Activated CD4-positive, alpha-beta memory T cell treated with anti-CD3 and anti-CD28 coated beads, Interleukin-2, amount 10 ng/mL, durations not matched to agents 7 days and 5 days (primary cell): Measurements from ENCODE around the gene C1orf56. TPM values are rescaled to one million over a fixed set of nuclear protein-coding genes. Genes with fewer than 3 reads are reported as not detected.

ENCODE experiments used
- CTCF ChIA-PET: fragments of 350-600 bp; sonication (Branson Sonifier 250); formaldehyde crosslinking; loops from one replicate; lab custom pipeline; 2021; ENCODE audit warnings: antibody characterized with exemption, inconsistent platforms; lab: Charles Lee
- POLR2A ChIA-PET: fragments of 350-600 bp; sonication (Branson Sonifier 250); formaldehyde crosslinking; loops from one replicate; lab custom pipeline; 2021; ENCODE audit warnings: antibody characterized with exemption; lab: Charles Lee
- DNase-seq: peaks from one replicate; pipeline ENCODE4 v3.0.0-alpha.2; 2020
- H3K27ac Mint-ChIP-seq: one replicate; pipeline ENCODE4 v1.8.0; 2021; ENCODE audit warnings: mild to moderate bottlenecking, mixed read lengths
- H3K27me3 Mint-ChIP-seq: one replicate; pipeline ENCODE4 v1.8.0; 2021; ENCODE audit warnings: mixed read lengths
- H3K36me3 Mint-ChIP-seq: one replicate; pipeline ENCODE4 v1.8.0; 2021; ENCODE audit warnings: low read depth, mixed read lengths
- H3K4me1 Mint-ChIP-seq: one replicate; pipeline ENCODE4 v1.8.0; 2021; ENCODE audit warnings: mixed read lengths
- H3K4me3 Mint-ChIP-seq: one replicate; pipeline ENCODE4 v1.8.0; 2021; ENCODE audit warnings: mild to moderate bottlenecking, mixed read lengths
- H3K9me3 Mint-ChIP-seq: one replicate; pipeline ENCODE4 v1.8.0; 2021; ENCODE audit warnings: mixed read lengths
- total RNA-seq, 2 experiments: library from RNA; stranded (reverse); gene quantifications; one replicate each; pipeline ENCODE4 v1.2.3, GENCODE V29; 2021

The C1orf56 gene, protein sequence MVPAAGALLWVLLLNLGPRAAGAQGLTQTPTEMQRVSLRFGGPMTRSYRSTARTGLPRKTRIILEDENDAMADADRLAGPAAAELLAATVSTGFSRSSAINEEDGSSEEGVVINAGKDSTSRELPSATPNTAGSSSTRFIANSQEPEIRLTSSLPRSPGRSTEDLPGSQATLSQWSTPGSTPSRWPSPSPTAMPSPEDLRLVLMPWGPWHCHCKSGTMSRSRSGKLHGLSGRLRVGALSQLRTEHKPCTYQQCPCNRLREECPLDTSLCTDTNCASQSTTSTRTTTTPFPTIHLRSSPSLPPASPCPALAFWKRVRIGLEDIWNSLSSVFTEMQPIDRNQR
- 1 to 10 TPM; 1.2 to 1.7 TPM for total RNA-seq

DNA sequence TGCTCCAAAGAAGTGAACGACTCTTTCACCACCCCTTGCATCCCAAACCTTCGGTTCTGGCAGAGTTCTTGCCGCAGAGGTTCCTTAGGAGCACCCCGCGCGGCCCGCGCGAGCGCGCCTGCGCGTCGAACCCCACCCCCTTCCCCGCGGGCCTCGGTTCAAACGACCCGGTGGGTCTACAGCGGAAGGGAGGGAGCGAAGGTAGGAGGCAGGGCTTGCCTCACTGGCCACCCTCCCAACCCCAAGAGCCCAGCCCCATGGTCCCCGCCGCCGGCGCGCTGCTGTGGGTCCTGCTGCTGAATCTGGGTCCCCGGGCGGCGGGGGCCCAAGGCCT, at the start of gene C1orf56:
Gene C1orf56 (plus strand): TSS at position 161 of the 334 bp plus-strand sequence. CDS start 97 bp downstream, at position 258.
- peaks cover 26% of the 10 kb centered on the region for H3K36me3 Mint-ChIP-seq
- ChIA-PET CTCF (interaction anchor here (0.7 to 3.9 kb wide), 11 partner anchors 9 to 109 kb away, joined by 3 to 48 read pairs (median 3); partner anchors contain the start of genes CDC42SE1, MLLT11 and TNFAIP8L2), POLR2A (interaction anchor here (0.8 to 7.7 kb wide), 14 partner anchors 10 to 234 kb away, joined by 3 to 148 read pairs (median 4); partner anchors contain the start of genes BNIPL, CDC42SE1, GABPB2 and MINDY1)
- peak within 1 kb of the TSS; percentile 79 for H3K27ac Mint-ChIP-seq
- peak; percentile 53 for DNase-seq
- peaks cover 61% of the 10 kb centered on the region for H3K4me1 Mint-ChIP-seq
- peak within 1 kb of the TSS; percentile 82 for H3K4me3 Mint-ChIP-seq
- no peaks in the 10 kb centered on the region for H3K27me3 Mint-ChIP-seq
- no peaks in the 10 kb centered on the region for H3K9me3 Mint-ChIP-seq

DNA sequence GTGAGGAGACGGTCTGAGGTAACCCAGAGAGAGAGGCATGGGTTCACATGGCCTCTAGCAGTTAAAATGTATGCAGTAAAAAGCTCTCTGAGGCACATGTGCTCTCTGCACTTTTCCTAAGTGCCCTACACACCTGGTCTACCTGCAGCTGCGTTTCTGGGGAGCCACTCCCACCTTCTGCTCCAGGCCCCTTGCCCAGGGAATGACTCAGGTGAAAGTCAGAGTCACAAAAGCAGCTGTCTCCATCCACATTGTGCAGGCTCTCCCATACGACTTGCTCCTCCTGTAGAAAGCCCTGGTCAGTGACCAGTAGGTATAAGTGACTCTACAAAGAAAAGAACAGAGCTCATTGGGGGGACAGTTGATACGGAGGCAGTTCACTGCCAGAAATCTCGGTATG, 49.6 kb upstream of the C1orf56 start:
- H3K4me1 Mint-ChIP-seq = peaks cover 16% of the 10 kb centered on the region

DNA sequence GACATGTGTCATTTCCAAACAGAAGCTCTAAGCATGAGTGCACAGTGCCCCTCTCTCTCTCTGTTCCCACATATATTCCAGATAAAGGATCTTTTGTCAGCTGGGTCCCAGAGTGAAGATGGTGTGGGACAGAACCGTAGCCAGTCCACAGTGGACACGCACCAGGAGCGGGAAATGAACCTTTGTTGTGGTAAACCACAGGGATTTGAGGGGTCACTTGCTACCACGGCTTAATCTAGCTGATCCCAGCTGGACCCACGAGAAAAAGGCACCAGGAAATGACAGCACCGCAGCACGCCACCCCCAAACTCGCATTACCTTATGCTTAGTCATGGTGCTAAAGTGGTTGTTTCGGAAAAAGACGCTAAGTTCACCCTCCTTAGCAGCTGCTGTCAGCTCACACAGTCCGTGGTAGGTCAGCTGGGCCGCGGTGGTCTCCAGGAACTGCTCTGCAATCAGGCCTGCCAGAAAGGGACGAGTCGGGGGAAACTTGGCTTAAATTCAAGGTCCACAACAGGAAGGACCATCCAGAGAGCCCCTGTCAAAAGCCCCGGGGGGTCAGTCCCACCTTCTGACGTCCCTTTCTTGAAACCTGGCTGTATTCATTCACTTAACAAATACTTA, 48.4 kb upstream of the C1orf56 start:
- ChIA-PET CTCF (interaction anchor here (0.7 to 7.7 kb wide), 2 partner anchors 18 to 25 kb away, joined by 3 to 94 read pairs; partner anchors contain the start of gene ANXA9), POLR2A (interaction anchor here (1.1 to 1.8 kb wide), 3 partner anchors 21 to 40 kb away, joined by 3 to 4 read pairs (median 3); partner anchors contain the start of gene CERS2)
- Mint-ChIP-seq H3K27me3 (no peaks in the 10 kb centered on the region), H3K4me1 (peaks cover 28% of the 10 kb centered on the region), H3K36me3 (peaks cover 34% of the 10 kb centered on the region), H3K27ac (no peak overlapping the region), H3K9me3 (no peaks in the 10 kb centered on the region), H3K4me3 (no peak overlapping the region)
- DNase-seq = no peak

More for the DNA sequence above, 49.6 kb upstream of the C1orf56 start:
- ChIA-PET POLR2A (interaction anchor here (2.5 kb wide), 1 partner anchor 9 kb away, joined by 14 read pairs; the partner anchor contains the start of gene MINDY1), CTCF (interaction anchor here (0.6 to 7.7 kb wide), 3 partner anchors 8 to 742 kb away, joined by 3 to 94 read pairs (median 56); partner anchors contain the start of genes ANXA9 and MINDY1)
- DNase-seq = no peak
- no peak overlapping the region for H3K4me3 Mint-ChIP-seq
- no peaks in the 10 kb centered on the region for H3K9me3 Mint-ChIP-seq
- peaks cover 34% of the 10 kb centered on the region for H3K36me3 Mint-ChIP-seq
- H3K27me3 Mint-ChIP-seq = no peaks in the 10 kb centered on the region
- H3K27ac Mint-ChIP-seq = no peak overlapping the region

DNA sequence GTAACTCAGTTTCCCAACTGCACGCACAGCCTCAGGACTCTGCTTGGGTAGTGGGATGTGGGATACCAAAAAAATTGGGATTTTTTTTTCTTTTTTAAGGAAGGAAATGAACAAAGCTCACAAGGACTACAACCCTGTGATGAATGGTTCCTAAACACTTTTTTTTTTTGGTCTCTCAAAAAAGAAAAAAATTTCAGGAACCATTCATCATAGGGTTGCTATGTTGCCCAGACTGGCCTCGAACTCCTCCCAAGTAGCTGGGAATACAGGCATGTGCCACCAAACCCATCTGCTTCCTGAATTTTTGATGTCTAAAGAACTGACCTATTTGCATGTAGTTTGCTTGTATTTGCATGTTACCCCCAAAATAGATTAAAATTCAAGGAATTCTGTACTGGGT, 47.6 kb upstream of the C1orf56 start:
- Mint-ChIP-seq H3K4me1 (peaks cover 34% of the 10 kb centered on the region), H3K4me3 (no peak overlapping the region), H3K36me3 (peaks cover 34% of the 10 kb centered on the region), H3K9me3 (no peaks in the 10 kb centered on the region), H3K27me3 (no peaks in the 10 kb centered on the region), H3K27ac (no peak overlapping the region)
- POLR2A ChIA-PET = interaction anchor here (1.1 to 1.8 kb wide), 3 partner anchors 22 to 41 kb away, joined by 3 to 4 read pairs (median 3); partner anchors contain the start of gene CERS2
- DNase-seq = no peak
- CTCF ChIA-PET = interaction anchor here (0.6 to 7.7 kb wide), 3 partner anchors 18 to 156 kb away, joined by 3 to 94 read pairs (median 5); partner anchors contain the start of gene ANXA9

DNA sequence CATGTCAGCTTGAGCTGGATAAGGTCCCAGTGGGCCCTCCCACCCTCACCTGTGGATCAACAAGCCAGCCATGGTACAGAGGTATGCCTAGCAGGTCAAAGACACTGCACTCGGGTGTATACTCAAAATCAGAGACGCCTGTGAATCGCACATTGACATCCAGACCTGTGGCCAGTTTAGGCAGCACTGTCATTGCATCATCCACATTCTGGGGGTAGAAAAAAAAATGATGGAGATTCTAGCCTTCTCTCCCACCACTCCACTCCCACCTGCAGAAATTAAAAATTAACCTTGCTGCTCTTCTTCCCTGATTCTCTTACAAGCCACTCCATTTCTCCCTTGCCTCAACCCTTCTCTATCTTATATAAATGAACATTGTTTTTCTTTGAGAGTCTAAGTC, 47.1 kb upstream of the C1orf56 start:
- DNase-seq = no peak
- ChIA-PET POLR2A (interaction anchor here (1.2 to 1.9 kb wide), 4 partner anchors 12 to 41 kb away, joined by 3 to 6 read pairs (median 4); no protein-coding TSS in a partner anchor), CTCF (interaction anchor here (0.6 to 7.7 kb wide), 4 partner anchors 19 to 155 kb away, joined by 3 to 94 read pairs (median 4); partner anchors contain the start of gene ANXA9)
- peaks cover 34% of the 10 kb centered on the region for H3K36me3 Mint-ChIP-seq
- H3K27me3 Mint-ChIP-seq = no peaks in the 10 kb centered on the region
- H3K27ac Mint-ChIP-seq = no peak overlapping the region
- H3K4me3 Mint-ChIP-seq = no peak overlapping the region
- no peaks in the 10 kb centered on the region for H3K9me3 Mint-ChIP-seq
- peaks cover 35% of the 10 kb centered on the region for H3K4me1 Mint-ChIP-seq

DNA sequence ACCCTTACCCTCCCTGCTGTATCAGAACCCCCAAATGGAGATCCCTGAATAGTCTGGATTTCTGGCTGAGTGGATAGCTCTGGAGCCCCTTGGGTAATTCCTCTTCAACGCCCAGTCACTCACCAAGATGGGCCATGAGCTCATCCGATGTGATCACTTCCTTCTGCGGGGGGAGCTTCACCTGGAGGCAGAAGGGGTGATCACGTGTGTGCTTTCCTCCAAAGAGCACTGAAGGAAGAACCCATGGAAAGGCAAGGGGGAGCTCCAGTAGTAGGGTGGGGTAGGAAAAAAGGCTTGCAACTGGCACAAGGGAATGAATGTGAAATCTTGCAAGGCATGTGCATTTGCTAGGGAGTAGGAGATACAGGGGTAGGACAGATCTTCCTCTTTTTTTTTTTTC, 45.9 kb upstream of the C1orf56 start:
- DNase-seq = no peak
- ChIA-PET POLR2A (interaction anchor here (1.2 to 1.9 kb wide), 3 partner anchors 13 to 155 kb away, joined by 4 to 6 read pairs (median 5); partner anchors contain the start of gene TNFAIP8L2), CTCF (interaction anchor here (0.9 to 1.3 kb wide), 3 partner anchors 23 to 54 kb away, joined by 3 read pairs; no protein-coding TSS in a partner anchor)
- peaks cover 34% of the 10 kb centered on the region for H3K36me3 Mint-ChIP-seq
- H3K4me3 Mint-ChIP-seq = no peak overlapping the region
- no peaks in the 10 kb centered on the region for H3K27me3 Mint-ChIP-seq
- no peaks in the 10 kb centered on the region for H3K9me3 Mint-ChIP-seq
- H3K4me1 Mint-ChIP-seq = peaks cover 43% of the 10 kb centered on the region
- no peak overlapping the region for H3K27ac Mint-ChIP-seq

DNA sequence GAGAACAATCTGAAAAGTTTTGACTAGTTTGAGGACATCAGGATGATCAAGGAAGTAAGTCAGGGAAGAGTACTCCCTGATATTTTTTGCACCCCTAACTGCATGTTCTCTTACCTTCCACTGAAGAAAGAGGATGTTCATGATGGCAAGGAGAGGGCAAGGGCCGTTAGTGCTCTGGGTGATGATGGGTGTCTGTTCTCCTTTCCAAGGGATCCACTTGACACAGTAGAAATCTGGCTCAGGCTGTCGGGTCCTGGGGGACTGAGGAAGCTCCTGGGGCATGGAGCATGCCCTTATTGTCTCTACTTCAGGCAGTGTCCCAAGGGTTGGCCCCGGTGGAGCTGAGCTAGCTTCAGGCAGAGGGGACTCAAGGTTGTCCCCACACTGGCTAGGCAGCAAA, 45.5 kb upstream of the C1orf56 start:
- Mint-ChIP-seq H3K4me1 (peaks cover 47% of the 10 kb centered on the region), H3K27ac (no peak overlapping the region), H3K36me3 (peaks cover 32% of the 10 kb centered on the region), H3K9me3 (no peaks in the 10 kb centered on the region), H3K27me3 (no peaks in the 10 kb centered on the region), H3K4me3 (no peak overlapping the region)
- no peak for DNase-seq
- CTCF ChIA-PET = interaction anchor here (0.6 to 0.9 kb wide), 2 partner anchors 54 to 69 kb away, joined by 3 read pairs; no protein-coding TSS in a partner anchor
- POLR2A ChIA-PET = interaction anchor here (1.4 to 1.9 kb wide), 3 partner anchors 28 to 279 kb away, joined by 4 to 6 read pairs (median 5); partner anchors contain the start of gene TNFAIP8L2

DNA sequence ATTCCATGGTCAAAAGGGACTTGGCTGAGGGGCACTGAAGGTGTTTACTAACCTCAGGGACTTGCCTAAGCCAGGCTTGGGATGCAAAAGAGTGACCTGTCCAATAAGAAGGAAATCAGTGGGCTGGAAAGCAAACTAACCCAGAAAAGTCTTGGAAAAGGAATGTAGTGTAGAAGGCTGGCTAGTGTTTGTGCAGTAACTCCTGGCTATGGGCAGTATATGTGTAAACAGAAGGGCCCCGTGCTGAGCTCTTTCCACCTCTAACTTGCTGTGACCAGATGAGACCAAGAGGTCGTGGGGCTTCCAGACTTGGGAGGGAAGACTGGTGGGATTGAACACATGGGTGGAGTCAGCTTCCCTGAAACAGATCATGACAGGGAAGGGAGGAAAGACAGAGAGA, 44.9 kb upstream of the C1orf56 start:
- no peaks in the 10 kb centered on the region for H3K9me3 Mint-ChIP-seq
- POLR2A ChIA-PET = interaction anchor here (1.0 to 1.4 kb wide), 3 partner anchors 54 to 279 kb away, joined by 3 to 5 read pairs (median 4); partner anchors contain the start of gene TNFAIP8L2

DNA sequence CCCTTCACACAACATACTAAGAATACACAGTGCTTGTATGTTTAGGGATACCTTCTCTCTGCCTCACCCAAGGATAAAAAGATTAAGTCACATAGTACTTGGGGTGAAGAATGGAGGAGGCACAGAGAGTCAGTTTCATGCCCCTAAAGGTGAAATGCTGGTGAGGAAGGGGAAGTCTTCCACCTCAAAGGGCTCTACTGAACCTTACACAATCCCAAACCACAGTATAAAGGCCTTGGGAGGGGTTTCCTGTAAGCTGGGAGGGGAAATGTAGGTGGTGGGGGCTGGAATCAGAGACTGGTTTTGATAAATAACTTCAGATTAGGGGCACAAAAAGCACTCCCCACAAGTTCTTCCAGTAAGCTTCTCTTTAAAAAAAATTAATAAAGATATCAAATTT, 44.4 kb upstream of the C1orf56 start:
- Mint-ChIP-seq H3K27me3 (no peaks in the 10 kb centered on the region), H3K9me3 (no peaks in the 10 kb centered on the region), H3K27ac (peak overlapping the region; percentile 51), H3K4me3 (peak overlapping the region; percentile 29), H3K36me3 (peaks cover 29% of the 10 kb centered on the region), H3K4me1 (peaks cover 59% of the 10 kb centered on the region)
- ChIA-PET CTCF (interaction anchor here (0.8 to 1.6 kb wide), 4 partner anchors 21 to 442 kb away, joined by 3 read pairs; partner anchors contain the start of gene C1orf56), POLR2A (interaction anchor here (0.9 to 1.4 kb wide), 4 partner anchors 53 to 278 kb away, joined by 3 to 5 read pairs (median 4); partner anchors contain the start of genes GABPB2 and TNFAIP8L2)
- DNase-seq = no peak

More for the DNA sequence above, 44.9 kb upstream of the C1orf56 start:
- Mint-ChIP-seq H3K4me3 (peak overlapping the region; percentile 29), H3K27ac (peak overlapping the region; percentile 51), H3K36me3 (peaks cover 29% of the 10 kb centered on the region), H3K27me3 (no peaks in the 10 kb centered on the region), H3K4me1 (peaks cover 53% of the 10 kb centered on the region)
- CTCF ChIA-PET = interaction anchor here (0.6 to 0.9 kb wide), 3 partner anchors 53 to 442 kb away, joined by 3 read pairs; no protein-coding TSS in a partner anchor
- DNase-seq = no peak

DNA sequence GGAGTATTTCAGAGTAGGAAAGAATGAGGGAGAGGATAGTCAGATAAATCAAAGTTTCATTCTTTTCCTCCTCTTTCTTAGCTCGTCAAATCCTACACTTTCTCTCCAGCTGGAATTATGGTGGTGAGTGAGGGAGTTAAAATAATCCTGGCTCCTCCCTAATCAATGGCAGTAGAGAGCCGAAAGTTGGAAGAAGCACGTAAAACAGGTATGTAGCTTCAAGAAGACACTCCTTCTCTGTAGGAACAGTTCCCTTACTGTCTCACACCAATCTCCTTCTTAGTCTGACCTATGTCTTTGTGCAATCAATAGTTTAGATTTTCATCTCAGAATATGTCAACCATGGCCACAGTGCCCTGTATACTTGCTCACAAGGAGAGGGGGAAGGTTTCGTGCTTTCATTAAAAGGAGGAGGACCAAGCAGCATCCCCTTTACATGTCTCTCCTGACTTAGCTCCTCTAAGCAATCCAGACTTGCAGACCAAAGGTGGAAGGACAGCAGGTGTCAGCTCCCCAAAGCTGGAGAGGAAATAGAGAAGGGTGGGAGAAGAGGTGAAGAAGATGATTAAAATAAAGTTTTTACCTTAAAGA, 41.7 kb upstream of the C1orf56 start:
- Mint-ChIP-seq H3K4me1 (peaks cover 77% of the 10 kb centered on the region), H3K36me3 (peaks cover 19% of the 10 kb centered on the region), H3K27ac (peak overlapping the region; percentile 83), H3K9me3 (no peaks in the 10 kb centered on the region), H3K27me3 (no peaks in the 10 kb centered on the region), H3K4me3 (peak overlapping the region; percentile 93)
- ChIA-PET POLR2A (interaction anchor here (0.6 to 3.4 kb wide), 24 partner anchors 9 to 737 kb away, joined by 3 to 35 read pairs (median 5); partner anchors contain the start of genes CDC42SE1, CERS2, ENSA and LYSMD1), CTCF (interaction anchor here (0.5 to 3.0 kb wide), 19 partner anchors 9 to 444 kb away, joined by 3 to 56 read pairs (median 3); partner anchors contain the start of gene ANXA9)
- no peak for DNase-seq

DNA sequence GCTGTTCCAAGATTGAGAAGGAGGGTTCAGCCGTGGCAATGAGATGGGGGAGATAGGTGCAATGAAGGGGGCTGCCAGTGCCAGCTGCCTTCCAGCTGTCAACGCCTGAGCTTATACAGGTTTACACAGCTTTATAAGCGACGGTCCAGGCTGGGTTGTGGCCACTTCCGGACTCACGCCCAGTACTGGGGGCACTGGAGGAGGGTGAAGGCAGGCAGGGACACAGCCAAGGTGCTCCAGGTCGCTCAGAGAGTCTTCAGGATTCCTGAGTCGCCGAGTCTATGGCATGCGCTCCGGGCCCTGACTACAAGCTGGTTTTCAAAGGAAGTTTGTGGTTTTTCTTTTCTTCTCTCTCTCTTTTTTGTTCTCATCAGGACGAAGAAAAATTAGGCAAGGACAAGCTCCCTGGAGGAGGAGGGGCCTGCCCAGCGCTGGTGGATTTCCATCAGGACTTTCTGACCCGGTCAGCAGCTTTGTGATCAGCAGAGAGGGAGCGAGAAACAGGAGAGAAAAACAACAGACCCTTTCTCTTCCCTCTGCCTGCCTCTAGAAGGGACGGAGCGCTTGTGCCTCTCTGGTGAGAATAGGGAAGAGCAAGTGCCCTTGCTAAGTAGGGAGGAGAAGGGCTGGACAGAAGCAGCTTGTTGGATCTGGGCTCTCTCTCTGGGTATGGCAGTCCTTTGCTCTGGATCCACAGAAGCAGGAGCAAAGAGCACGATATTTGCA, 41.1 kb upstream of the C1orf56 start, which contains the start of gene MINDY1:
Gene MINDY1 (minus strand): TSS at position 576 of the 726 bp plus-strand sequence. CDS start 4,285 bp downstream, outside the sequence.
- POLR2A ChIA-PET = interaction anchor here (0.8 to 3.4 kb wide), 28 partner anchors 10 to 737 kb away, joined by 3 to 35 read pairs (median 5); partner anchors contain the start of genes C1orf56, CDC42SE1, CERS2 and ENSA

More for the DNA sequence above, 41.1 kb upstream of the C1orf56 start, which contains the start of gene MINDY1:
- peak; percentile 46 for DNase-seq
- Mint-ChIP-seq H3K4me1 (peaks cover 83% of the 10 kb centered on the region), H3K27me3 (no peaks in the 10 kb centered on the region), H3K36me3 (peaks cover 14% of the 10 kb centered on the region), H3K9me3 (no peaks in the 10 kb centered on the region), H3K4me3 (peak within 1 kb of the TSS; percentile 93), H3K27ac (peak within 1 kb of the TSS; percentile 83)
- CTCF ChIA-PET = interaction anchor here (0.7 to 3.0 kb wide), 18 partner anchors 10 to 334 kb away, joined by 3 to 56 read pairs (median 4); partner anchors contain the start of genes ANXA9 and GABPB2
